SK-N-SH (cell line): ENCODE results near the gene TCF15. TPM values are rescaled to one million over a fixed set of nuclear protein-coding genes. Genes with fewer than 3 reads are reported as not detected.

ENCODE experiments used
- CTCF ChIA-PET: fragments of 300-600, 350-600 bp; formaldehyde crosslinking; extraction: SDS; loops from one replicate; lab custom pipeline; 2021; lab: Yijun Ruan, JAX
- POLR2A ChIA-PET: fragments of 350-600 bp; sonication (Branson Sonifier 250); formaldehyde crosslinking; extraction: SDS; loops from one replicate; lab custom pipeline; 2020; ENCODE audit warnings: antibody characterized with exemption, inconsistent platforms; lab: Yijun Ruan, JAX
- DNase-seq: peaks from one replicate; pipeline ENCODE4 v3.0.0; 2012
- H2AFZ ChIP-seq: fragments of 200-600 bp; sonication (generic); 2 replicates; pipeline ENCODE4 v1.8.1; 2016; ENCODE audit warnings: antibody characterized with exemption, mild to moderate bottlenecking, low read depth
- H3F3A ChIP-seq: fragments of 200-600 bp; sonication (generic); replicated peaks from 2 replicates; pipeline ENCODE3; 2016; ENCODE audit warnings: antibody characterized with exemption, mild to moderate bottlenecking; ENCODE audit not compliant: insufficient read depth
- H3K27ac ChIP-seq, 2 experiments: fragments of 200-500 bp in 1 of 2; fragments of 200-600 bp in 1 of 2; sonication (Bioruptor generic) in 1 of 2; sonication (generic), shearing (Covaris generic) in 1 of 2; 2 replicates each; pipeline versions ENCODE4 v1.5.1 to v1.6.1; 2014 to 2016; ENCODE audit warnings: low read depth in 2 of 2, inconsistent platforms in 1 of 2, low read length in 1 of 2, mild to moderate bottlenecking in 1 of 2, mixed read lengths in 1 of 2
- H3K27me3 ChIP-seq: fragments of 200-600 bp; sonication (generic), shearing (Covaris generic); 2 replicates; pipeline ENCODE4 v1.6.1; 2016; ENCODE audit warnings: mixed run types; ENCODE audit not compliant: insufficient read depth
- H3K36me3 ChIP-seq, 2 experiments: fragments of 200-500 bp in 1 of 2; fragments of 200-600 bp in 1 of 2; sonication (Bioruptor generic) in 1 of 2; sonication (generic) in 1 of 2; replicated peaks in 1 of 2; 2 replicates each; pipeline versions ENCODE3 to v1.5.1; 2014 to 2016; ENCODE audit warnings: low read length in 1 of 2, mild to moderate bottlenecking in 1 of 2; ENCODE audit not compliant: insufficient read depth in 2 of 2, control insufficient read depth in 1 of 2
- H3K4me1 ChIP-seq, 2 experiments: fragments of 200-500 bp in 1 of 2; fragments of 200-600 bp in 1 of 2; sonication (Bioruptor generic) in 1 of 2; sonication (generic), shearing (Covaris generic) in 1 of 2; 2 replicates each; pipeline versions ENCODE4 v1.5.1 to v1.6.1; 2014 to 2016; ENCODE audit warnings: low read depth in 1 of 2, low read length in 1 of 2, mixed run types in 1 of 2; ENCODE audit not compliant: insufficient read depth in 2 of 2, control insufficient read depth in 1 of 2
- H3K4me2 ChIP-seq: fragments of 200-600 bp; sonication (generic), shearing (Covaris generic); 2 replicates; pipeline ENCODE4 v1.6.1; 2017; ENCODE audit warnings: mixed run types
- H3K4me3 ChIP-seq, 2 experiments: fragments of 200-500 bp in 1 of 2; fragments of 200-600 bp in 1 of 2; sonication (Bioruptor generic) in 1 of 2; sonication (generic), shearing (Covaris generic) in 1 of 2; 2 replicates each; pipeline versions ENCODE4 v1.5.1 to v1.8.1; 2014 to 2016; ENCODE audit warnings: low read depth in 2 of 2, inconsistent platforms in 1 of 2, low read length in 1 of 2, mild to moderate bottlenecking in 1 of 2, mixed read lengths in 1 of 2, moderate library complexity in 1 of 2
- H3K79me2 ChIP-seq: fragments of 200-600 bp; sonication (generic); 2 replicates; pipeline ENCODE4 v1.8.1; 2017; ENCODE audit warnings: mild to moderate bottlenecking; ENCODE audit not compliant: insufficient read depth
- H3K9ac ChIP-seq: fragments of 200-600 bp; sonication (generic); 2 replicates; pipeline ENCODE4 v1.6.1; 2017; ENCODE audit warnings: mixed run types
- H3K9me2 ChIP-seq: fragments of 200-600 bp; sonication (generic); 2 replicates; pipeline ENCODE4 v1.6.1; 2017; ENCODE audit warnings: mixed run types
- H3K9me3 ChIP-seq: fragments of 200-600 bp; sonication (generic); 2 replicates; pipeline ENCODE4 v1.6.1; 2017; ENCODE audit warnings: mixed run types, mild to moderate bottlenecking, moderate library complexity
- H4K20me1 ChIP-seq: fragments of 200-600 bp; sonication (generic); 2 replicates; pipeline ENCODE4 v1.6.1; 2017; ENCODE audit warnings: mild to moderate bottlenecking, mixed run types; ENCODE audit not compliant: insufficient read depth
- GABPA ChIP-seq: IDR thresholded peaks from 2 replicates; pipeline ENCODE4 v1.4.0; 2012; ENCODE audit warnings: low read depth, mild to moderate bottlenecking
- NRF1 ChIP-seq: IDR thresholded peaks from 2 replicates; pipeline ENCODE4 v1.6.1; 2012; ENCODE audit warnings: low read depth, mild to moderate bottlenecking, low read length
- RFX5 ChIP-seq: IDR thresholded peaks from 2 replicates; pipeline ENCODE4 v1.6.1; 2012; ENCODE audit warnings: mild to moderate bottlenecking, improper control_type of control experiment, low read length
- SIN3A ChIP-seq: IDR thresholded peaks from 2 replicates; pipeline ENCODE4 v1.6.1; 2012; ENCODE audit warnings: low read depth, mild to moderate bottlenecking, low read length, moderate library complexity, borderline replicate concordance
- TCF12 ChIP-seq: IDR thresholded peaks from 2 replicates; pipeline ENCODE4 v1.4.0; 2012
- TEAD4 ChIP-seq: IDR thresholded peaks from 2 replicates; pipeline ENCODE4 v1.4.0; 2012; ENCODE audit warnings: mild to moderate bottlenecking, borderline replicate concordance; ENCODE audit not compliant: insufficient read depth
- WGBS: methylation state at CpG from one replicate; pipeline ENCODE4 v1.1.6; 2017; ENCODE audit warnings: low lambda C conversion rate; 5-methylcytosine and 5-hydroxymethylcytosine counted together
- polyA plus RNA-seq, 3 experiments: library from polyadenylated mRNA; depleted of rRNA; stranded (reverse); fragments of >200 nt; gene quantifications; 2 replicates each; pipeline ENCODE4 v1.2.3, GENCODE V29; 2012
- TF ChIP-seq, protein P1 (sequence below): IDR thresholded peaks from 2 replicates; pipeline ENCODE4; 2012
- TF ChIP-seq, protein P2 (sequence below): IDR thresholded peaks from 2 replicates; pipeline ENCODE4 v1.6.1; 2012; ENCODE audit warnings: mild to moderate bottlenecking, low read depth, low read length, moderate library complexity
- TF ChIP-seq, protein P3 (sequence below): fragments of 150-350 bp; IDR thresholded peaks from 2 replicates; pipeline ENCODE4 v1.6.1; 2016; ENCODE audit warnings: mild to moderate bottlenecking, low read depth, low read length
- TF ChIP-seq, protein P4 (sequence below): IDR thresholded peaks from 2 replicates; pipeline ENCODE4 v1.4.0; 2012; ENCODE audit warnings: low read depth, borderline replicate concordance

TCF15 gene
- polyA plus RNA-seq, 1 of the 3 experiments (the other 2 are of a cell fraction): not detected

DNA sequence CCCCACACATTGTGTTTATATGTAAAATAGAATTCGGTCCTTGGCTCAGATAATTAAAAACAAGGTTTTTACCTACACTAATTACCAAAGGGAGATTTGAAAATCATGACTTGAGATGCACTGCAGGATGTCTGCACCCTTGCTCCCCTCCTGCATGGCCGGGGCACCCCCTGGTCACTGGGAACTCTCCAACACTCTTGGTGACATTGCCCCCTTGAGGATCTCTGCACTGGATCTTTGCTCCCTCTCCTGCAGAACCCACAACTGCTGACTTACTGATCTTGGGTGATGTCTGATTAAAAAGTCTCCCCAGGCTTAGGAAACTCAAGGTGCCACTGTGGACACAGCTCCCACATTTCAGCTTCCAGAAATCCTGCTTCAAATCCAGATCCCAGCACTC is 49.4 kb downstream of the TCF15 start (continued):
- TF ChIP-seq, protein P1, sequence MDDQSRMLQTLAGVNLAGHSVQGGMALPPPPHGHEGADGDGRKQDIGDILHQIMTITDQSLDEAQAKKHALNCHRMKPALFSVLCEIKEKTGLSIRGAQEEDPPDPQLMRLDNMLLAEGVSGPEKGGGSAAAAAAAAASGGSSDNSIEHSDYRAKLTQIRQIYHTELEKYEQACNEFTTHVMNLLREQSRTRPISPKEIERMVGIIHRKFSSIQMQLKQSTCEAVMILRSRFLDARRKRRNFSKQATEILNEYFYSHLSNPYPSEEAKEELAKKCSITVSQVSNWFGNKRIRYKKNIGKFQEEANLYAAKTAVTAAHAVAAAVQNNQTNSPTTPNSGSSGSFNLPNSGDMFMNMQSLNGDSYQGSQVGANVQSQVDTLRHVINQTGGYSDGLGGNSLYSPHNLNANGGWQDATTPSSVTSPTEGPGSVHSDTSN: no peak
- TF ChIP-seq, protein P2, sequence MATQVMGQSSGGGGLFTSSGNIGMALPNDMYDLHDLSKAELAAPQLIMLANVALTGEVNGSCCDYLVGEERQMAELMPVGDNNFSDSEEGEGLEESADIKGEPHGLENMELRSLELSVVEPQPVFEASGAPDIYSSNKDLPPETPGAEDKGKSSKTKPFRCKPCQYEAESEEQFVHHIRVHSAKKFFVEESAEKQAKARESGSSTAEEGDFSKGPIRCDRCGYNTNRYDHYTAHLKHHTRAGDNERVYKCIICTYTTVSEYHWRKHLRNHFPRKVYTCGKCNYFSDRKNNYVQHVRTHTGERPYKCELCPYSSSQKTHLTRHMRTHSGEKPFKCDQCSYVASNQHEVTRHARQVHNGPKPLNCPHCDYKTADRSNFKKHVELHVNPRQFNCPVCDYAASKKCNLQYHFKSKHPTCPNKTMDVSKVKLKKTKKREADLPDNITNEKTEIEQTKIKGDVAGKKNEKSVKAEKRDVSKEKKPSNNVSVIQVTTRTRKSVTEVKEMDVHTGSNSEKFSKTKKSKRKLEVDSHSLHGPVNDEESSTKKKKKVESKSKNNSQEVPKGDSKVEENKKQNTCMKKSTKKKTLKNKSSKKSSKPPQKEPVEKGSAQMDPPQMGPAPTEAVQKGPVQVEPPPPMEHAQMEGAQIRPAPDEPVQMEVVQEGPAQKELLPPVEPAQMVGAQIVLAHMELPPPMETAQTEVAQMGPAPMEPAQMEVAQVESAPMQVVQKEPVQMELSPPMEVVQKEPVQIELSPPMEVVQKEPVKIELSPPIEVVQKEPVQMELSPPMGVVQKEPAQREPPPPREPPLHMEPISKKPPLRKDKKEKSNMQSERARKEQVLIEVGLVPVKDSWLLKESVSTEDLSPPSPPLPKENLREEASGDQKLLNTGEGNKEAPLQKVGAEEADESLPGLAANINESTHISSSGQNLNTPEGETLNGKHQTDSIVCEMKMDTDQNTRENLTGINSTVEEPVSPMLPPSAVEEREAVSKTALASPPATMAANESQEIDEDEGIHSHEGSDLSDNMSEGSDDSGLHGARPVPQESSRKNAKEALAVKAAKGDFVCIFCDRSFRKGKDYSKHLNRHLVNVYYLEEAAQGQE: no peak

DNA sequence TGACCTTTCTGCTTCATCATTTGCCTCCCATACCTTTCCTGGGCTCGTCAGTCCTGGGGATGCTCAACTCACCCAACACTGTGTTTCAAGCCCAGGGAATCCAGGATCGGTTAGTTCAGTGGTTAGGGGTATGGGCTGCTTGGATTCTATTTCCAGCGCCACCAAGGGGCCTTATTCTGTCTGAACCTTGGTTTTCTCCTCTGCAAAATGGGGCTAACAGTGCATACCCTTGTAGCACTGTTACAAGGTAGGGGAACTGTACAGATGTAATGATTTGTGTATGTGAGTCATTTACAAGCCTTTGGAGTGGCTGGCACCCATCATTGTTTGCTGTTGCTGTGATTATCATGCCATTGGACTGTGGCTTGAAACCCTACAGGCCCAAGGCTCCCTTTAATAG is 52.0 kb downstream of the TCF15 start:
- H2AFZ ChIP-seq: no peak overlapping the region
- peaks cover 13% of the 10 kb centered on the region for H3K27me3 ChIP-seq
- no peaks in the 10 kb centered on the region for H3K9me2 ChIP-seq
- ChIA-PET POLR2A (no interaction called here), CTCF (interaction anchor here (1.0 to 3.5 kb wide), 3 partner anchors 49 to 181 kb away, joined by 3 to 25 read pairs (median 9); no protein-coding TSS in a partner anchor)
- no peaks in the 10 kb centered on the region for H3K79me2 ChIP-seq
- no peak for TF ChIP-seq TEAD4
- no peak for TF ChIP-seq GABPA
- TF ChIP-seq, protein P3, sequence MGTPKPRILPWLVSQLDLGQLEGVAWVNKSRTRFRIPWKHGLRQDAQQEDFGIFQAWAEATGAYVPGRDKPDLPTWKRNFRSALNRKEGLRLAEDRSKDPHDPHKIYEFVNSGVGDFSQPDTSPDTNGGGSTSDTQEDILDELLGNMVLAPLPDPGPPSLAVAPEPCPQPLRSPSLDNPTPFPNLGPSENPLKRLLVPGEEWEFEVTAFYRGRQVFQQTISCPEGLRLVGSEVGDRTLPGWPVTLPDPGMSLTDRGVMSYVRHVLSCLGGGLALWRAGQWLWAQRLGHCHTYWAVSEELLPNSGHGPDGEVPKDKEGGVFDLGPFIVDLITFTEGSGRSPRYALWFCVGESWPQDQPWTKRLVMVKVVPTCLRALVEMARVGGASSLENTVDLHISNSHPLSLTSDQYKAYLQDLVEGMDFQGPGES: no peak
- TF ChIP-seq NRF1: no peak
- TF ChIP-seq SIN3A: no peak
- H3K9me3 ChIP-seq: no peaks in the 10 kb centered on the region
- H3K9ac ChIP-seq: no peak overlapping the region
- H3K36me3 ChIP-seq: no peaks in the 10 kb centered on the region
- H4K20me1 ChIP-seq: no peaks in the 10 kb centered on the region
- H3F3A ChIP-seq: no peaks in the 10 kb centered on the region
- no peak for DNase-seq
- no peak overlapping the region for H3K4me3 ChIP-seq
- H3K4me2 ChIP-seq: no peak overlapping the region
- H3K27ac ChIP-seq: no peak overlapping the region
- WGBS: 47% methylated on average over 3 of the region's 3 CpGs
- peaks cover 0 to 7% of the 10 kb centered on the region in 2 experiments; a peak in 1 of 4 replicates for H3K4me1 ChIP-seq

DNA sequence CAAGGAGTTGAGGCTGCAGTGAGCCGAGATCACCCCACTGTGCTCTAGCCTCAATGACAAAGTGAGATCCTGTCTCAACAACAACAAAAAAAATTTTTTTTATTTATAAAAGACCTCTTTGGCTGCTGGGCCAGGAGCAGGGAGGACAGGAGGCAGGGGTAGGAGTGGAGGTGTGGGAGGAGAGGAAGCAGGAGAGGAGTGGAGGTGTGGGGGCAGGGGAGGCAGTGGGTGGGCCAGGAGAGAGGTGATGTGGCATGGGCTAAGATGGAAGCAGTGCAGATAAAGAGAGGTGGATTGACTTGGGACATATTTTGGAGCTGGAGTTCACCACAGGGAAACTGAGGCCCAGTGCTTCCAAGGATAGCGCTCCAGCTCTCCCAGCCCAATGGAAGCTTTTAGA is 53.1 kb downstream of the TCF15 start:
- DNase-seq: no peak
- CTCF ChIA-PET: interaction anchor here (1.0 to 3.5 kb wide), 5 partner anchors 50 to 182 kb away, joined by 3 to 25 read pairs (median 9); no protein-coding TSS in a partner anchor
- Histone ChIP-seq H3K4me2 (no peak overlapping the region), H3K36me3 (no peaks in the 10 kb centered on the region), H3K9me2 (no peaks in the 10 kb centered on the region), H3K4me1 (peaks cover 0 to 7% of the 10 kb centered on the region in 2 experiments; a peak in 1 of 4 replicates), H3F3A (no peaks in the 10 kb centered on the region), H2AFZ (no peak overlapping the region), H4K20me1 (no peaks in the 10 kb centered on the region), H3K27ac (no peak overlapping the region), H3K9ac (no peak overlapping the region), H3K9me3 (no peaks in the 10 kb centered on the region), H3K27me3 (peaks cover 13% of the 10 kb centered on the region), H3K79me2 (no peaks in the 10 kb centered on the region), H3K4me3 (no peak overlapping the region)
- TF ChIP-seq GABPA (no peak), TCF12 (no peak), RFX5 (no peak)
- TF ChIP-seq, protein P4, sequence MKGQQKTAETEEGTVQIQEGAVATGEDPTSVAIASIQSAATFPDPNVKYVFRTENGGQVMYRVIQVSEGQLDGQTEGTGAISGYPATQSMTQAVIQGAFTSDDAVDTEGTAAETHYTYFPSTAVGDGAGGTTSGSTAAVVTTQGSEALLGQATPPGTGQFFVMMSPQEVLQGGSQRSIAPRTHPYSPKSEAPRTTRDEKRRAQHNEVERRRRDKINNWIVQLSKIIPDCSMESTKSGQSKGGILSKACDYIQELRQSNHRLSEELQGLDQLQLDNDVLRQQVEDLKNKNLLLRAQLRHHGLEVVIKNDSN: no peak
- POLR2A ChIA-PET: no interaction called here
- WGBS: 96% methylated on average over 2 of the region's 2 CpGs
